Neural cell (in vitro differentiated cells): Measurements from ENCODE around the gene PGS1.

Source experiments
- EP300 ChIP-seq: fragments of 450-650 bp; conservative IDR thresholded peaks from 2 replicates; pipeline ENCODE4 v1.6.1; 2014; ENCODE audit warnings: antibody characterized with exemption, mild to moderate bottlenecking, moderate library complexity; ENCODE audit not compliant: poor library complexity, severe bottlenecking
- EZH2 ChIP-seq: fragments of 200-600, 300-800 bp; shearing (Covaris generic), sonication (generic); IDR thresholded peaks from 2 replicates; pipeline ENCODE4 v1.6.1; 2014; ENCODE audit warnings: antibody characterized with exemption, low read length, borderline replicate concordance, mild to moderate bottlenecking; ENCODE audit not compliant: insufficient read depth, poor library complexity, severe bottlenecking
- MXI1 ChIP-seq: fragments of 450-650 bp; conservative IDR thresholded peaks from 2 replicates; pipeline ENCODE4 v1.6.1; 2014; ENCODE audit warnings: antibody characterized with exemption, mild to moderate bottlenecking; ENCODE audit not compliant: poor library complexity, severe bottlenecking
- POLR2AphosphoS5 ChIP-seq: IDR thresholded peaks from 2 replicates; pipeline ENCODE4 v1.6.1; 2012
- RAD21 ChIP-seq: fragments of 450-650 bp; conservative IDR thresholded peaks from 2 replicates; pipeline ENCODE4 v1.6.1; 2014; ENCODE audit warnings: antibody characterized with exemption, mild to moderate bottlenecking, moderate library complexity
- SMC3 ChIP-seq: fragments of 450-650 bp; conservative IDR thresholded peaks from 2 replicates; pipeline ENCODE4 v1.6.1; 2014; ENCODE audit warnings: antibody characterized with exemption, mild to moderate bottlenecking, moderate library complexity; ENCODE audit not compliant: poor library complexity
- TAF1 ChIP-seq: IDR thresholded peaks from 2 replicates; pipeline ENCODE4 v1.6.1; 2012; ENCODE audit warnings: low read depth
- TF ChIP-seq, protein P1 (sequence below): fragments of 450-650 bp; IDR thresholded peaks from 2 replicates; pipeline ENCODE4 v1.5.1; 2014; ENCODE audit warnings: antibody characterized with exemption, mild to moderate bottlenecking, moderate library complexity; ENCODE audit not compliant: poor library complexity, severe bottlenecking
- TF ChIP-seq, protein P2 (sequence below): IDR thresholded peaks from 2 replicates; pipeline ENCODE4 v1.6.1; 2012; ENCODE audit warnings: borderline replicate concordance

DNA sequence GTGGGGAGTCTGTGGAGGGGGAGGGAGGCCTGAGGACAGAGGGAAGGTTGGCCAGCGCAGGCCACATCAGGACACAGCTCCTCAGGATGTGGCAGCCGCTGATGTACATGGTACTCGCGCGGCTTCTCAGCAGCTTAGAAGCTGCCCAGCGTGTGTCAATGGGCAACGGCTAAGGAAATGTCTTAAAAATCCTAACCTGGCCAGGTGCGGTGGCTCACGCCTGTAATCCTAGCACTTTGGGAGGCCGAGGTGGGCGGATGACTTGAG is 53.2 kb downstream of the PGS1 start:
- TF ChIP-seq EP300 (no peak), TAF1 (no peak), SMC3 (no peak), RAD21 (no peak), POLR2AphosphoS5 (no peak), EZH2 (no peak), MXI1 (no peak)
- TF ChIP-seq, protein P1, sequence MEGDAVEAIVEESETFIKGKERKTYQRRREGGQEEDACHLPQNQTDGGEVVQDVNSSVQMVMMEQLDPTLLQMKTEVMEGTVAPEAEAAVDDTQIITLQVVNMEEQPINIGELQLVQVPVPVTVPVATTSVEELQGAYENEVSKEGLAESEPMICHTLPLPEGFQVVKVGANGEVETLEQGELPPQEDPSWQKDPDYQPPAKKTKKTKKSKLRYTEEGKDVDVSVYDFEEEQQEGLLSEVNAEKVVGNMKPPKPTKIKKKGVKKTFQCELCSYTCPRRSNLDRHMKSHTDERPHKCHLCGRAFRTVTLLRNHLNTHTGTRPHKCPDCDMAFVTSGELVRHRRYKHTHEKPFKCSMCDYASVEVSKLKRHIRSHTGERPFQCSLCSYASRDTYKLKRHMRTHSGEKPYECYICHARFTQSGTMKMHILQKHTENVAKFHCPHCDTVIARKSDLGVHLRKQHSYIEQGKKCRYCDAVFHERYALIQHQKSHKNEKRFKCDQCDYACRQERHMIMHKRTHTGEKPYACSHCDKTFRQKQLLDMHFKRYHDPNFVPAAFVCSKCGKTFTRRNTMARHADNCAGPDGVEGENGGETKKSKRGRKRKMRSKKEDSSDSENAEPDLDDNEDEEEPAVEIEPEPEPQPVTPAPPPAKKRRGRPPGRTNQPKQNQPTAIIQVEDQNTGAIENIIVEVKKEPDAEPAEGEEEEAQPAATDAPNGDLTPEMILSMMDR = no peak
- TF ChIP-seq, protein P2, sequence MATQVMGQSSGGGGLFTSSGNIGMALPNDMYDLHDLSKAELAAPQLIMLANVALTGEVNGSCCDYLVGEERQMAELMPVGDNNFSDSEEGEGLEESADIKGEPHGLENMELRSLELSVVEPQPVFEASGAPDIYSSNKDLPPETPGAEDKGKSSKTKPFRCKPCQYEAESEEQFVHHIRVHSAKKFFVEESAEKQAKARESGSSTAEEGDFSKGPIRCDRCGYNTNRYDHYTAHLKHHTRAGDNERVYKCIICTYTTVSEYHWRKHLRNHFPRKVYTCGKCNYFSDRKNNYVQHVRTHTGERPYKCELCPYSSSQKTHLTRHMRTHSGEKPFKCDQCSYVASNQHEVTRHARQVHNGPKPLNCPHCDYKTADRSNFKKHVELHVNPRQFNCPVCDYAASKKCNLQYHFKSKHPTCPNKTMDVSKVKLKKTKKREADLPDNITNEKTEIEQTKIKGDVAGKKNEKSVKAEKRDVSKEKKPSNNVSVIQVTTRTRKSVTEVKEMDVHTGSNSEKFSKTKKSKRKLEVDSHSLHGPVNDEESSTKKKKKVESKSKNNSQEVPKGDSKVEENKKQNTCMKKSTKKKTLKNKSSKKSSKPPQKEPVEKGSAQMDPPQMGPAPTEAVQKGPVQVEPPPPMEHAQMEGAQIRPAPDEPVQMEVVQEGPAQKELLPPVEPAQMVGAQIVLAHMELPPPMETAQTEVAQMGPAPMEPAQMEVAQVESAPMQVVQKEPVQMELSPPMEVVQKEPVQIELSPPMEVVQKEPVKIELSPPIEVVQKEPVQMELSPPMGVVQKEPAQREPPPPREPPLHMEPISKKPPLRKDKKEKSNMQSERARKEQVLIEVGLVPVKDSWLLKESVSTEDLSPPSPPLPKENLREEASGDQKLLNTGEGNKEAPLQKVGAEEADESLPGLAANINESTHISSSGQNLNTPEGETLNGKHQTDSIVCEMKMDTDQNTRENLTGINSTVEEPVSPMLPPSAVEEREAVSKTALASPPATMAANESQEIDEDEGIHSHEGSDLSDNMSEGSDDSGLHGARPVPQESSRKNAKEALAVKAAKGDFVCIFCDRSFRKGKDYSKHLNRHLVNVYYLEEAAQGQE = no peak
